ENCODE measurements around the gene GJB5. TPM values are rescaled to one million over a fixed set of nuclear protein-coding genes. Genes with fewer than 3 reads are reported as not detected.

The GJB5 gene
- polyA plus RNA-seq, 1 donor (not counting 4 experiments of a cell fraction or from before 2014, with no cell fraction given): 169 TPM

GRCh38 chr1:34753163-34753562 is 1.7 kb upstream of the GJB5 start:
- H3K27ac ChIP-seq (ENCODE audit: control insufficient read depth, insufficient read depth, low read length): peak overlapping the region; percentile 32
- H3K79me2 ChIP-seq (ENCODE audit: control insufficient read depth, insufficient read depth, low read length): peaks cover 32% of the 10 kb centered on the region
- H2AFZ ChIP-seq (ENCODE audit: control insufficient read depth, low read length): no peak overlapping the region
- peaks cover 5% of the 10 kb centered on the region for H3K9me3 ChIP-seq (ENCODE audit: control insufficient read depth, low read depth, low read length)
- H3K27me3 ChIP-seq (ENCODE audit: control insufficient read depth, extremely low read depth, insufficient read depth, low read length): no peaks in the 10 kb centered on the region
- peaks cover 14 to 20% of the 10 kb centered on the region in 2 experiments for H3K36me3 ChIP-seq (ENCODE audit: control insufficient read depth in 2 of 2, extremely low read depth in 1 of 2, insufficient read depth in 2 of 2, low read length in 2 of 2)
- DNase-seq (ENCODE audit: low read depth, low spot score): no peak
- no peaks in the 10 kb centered on the region for H4K20me1 ChIP-seq (ENCODE audit: control insufficient read depth, extremely low read depth, insufficient read depth, low read length)
- FAIRE-seq: peak; percentile 82
- peak overlapping the region in 1 of 3 experiments; percentile 24 for H3K4me3 ChIP-seq (ENCODE audit: control insufficient read depth in 2 of 3, extremely low read depth in 1 of 3, insufficient read depth in 2 of 3, low read depth in 1 of 3, low read length in 3 of 3)
- TF ChIP-seq EZH2 (IDR thresholded peaks at IDR 0.05; ENCODE audit: low read length) (no peak), CTCF (optimal IDR thresholded peaks at IDR 0.05 in 1 of 3, IDR thresholded peaks at IDR 0.05 in 1 of 3, conservative IDR thresholded peaks at IDR 0.05 in 1 of 3; ENCODE audit: extremely low read depth in 1 of 3, insufficient read depth in 2 of 3, low read length in 3 of 3) (peak in 1 of 3 experiments; percentile 21)
- peaks cover 41% of the 10 kb centered on the region for H3K4me1 ChIP-seq (ENCODE audit: control insufficient read depth, extremely low read depth, insufficient read depth, low read length)
- no peaks in the 10 kb centered on the region for H3K9me1 ChIP-seq (ENCODE audit: control insufficient read depth, extremely low read depth, insufficient read depth, low read length)
- H3K4me2 ChIP-seq (ENCODE audit: control insufficient read depth, extremely low read depth, insufficient read depth, low read depth, low read length): peak overlapping the region; percentile 94
- no peak overlapping the region for H3K9ac ChIP-seq (ENCODE audit: control insufficient read depth, extremely low read depth, insufficient read depth, low read length)
- dilution Hi-C loops (cut with MboI; ENCODE audit: extremely low pct_ligation_motif_present, low sequenced_read_pairs): no loop called here

- dilution Hi-C loops (cut with MboI; ENCODE audit: extremely low pct_ligation_motif_present, low sequenced_read_pairs): no loop called here
- H3K9ac ChIP-seq (ENCODE audit: control insufficient read depth, extremely low read depth, insufficient read depth, low read length): peak overlapping the region; percentile 96
Measured at GRCh38 chr1:34755961-34756360, 1.1 kb downstream of the GJB5 start.

More at GRCh38 chr1:34755961-34756360, 1.1 kb downstream of the GJB5 start:
- peaks cover 51% of the 10 kb centered on the region for H3K79me2 ChIP-seq (ENCODE audit: control insufficient read depth, insufficient read depth, low read length)
- TF ChIP-seq CTCF (optimal IDR thresholded peaks at IDR 0.05 in 1 of 3, IDR thresholded peaks at IDR 0.05 in 1 of 3, conservative IDR thresholded peaks at IDR 0.05 in 1 of 3; ENCODE audit: extremely low read depth in 1 of 3, insufficient read depth in 2 of 3, low read length in 3 of 3) (no peak), EZH2 (IDR thresholded peaks at IDR 0.05; ENCODE audit: low read length) (no peak)
- H3K36me3 ChIP-seq (ENCODE audit: control insufficient read depth in 2 of 2, extremely low read depth in 1 of 2, insufficient read depth in 2 of 2, low read length in 2 of 2): peaks cover 16 to 30% of the 10 kb centered on the region in 2 experiments
- H3K4me2 ChIP-seq (ENCODE audit: control insufficient read depth, extremely low read depth, insufficient read depth, low read depth, low read length): peak overlapping the region; percentile 97
- FAIRE-seq: peak; percentile 74
- peak overlapping the region; percentile 98 for H3K27ac ChIP-seq (ENCODE audit: control insufficient read depth, insufficient read depth, low read length)
- H3K4me3 ChIP-seq (ENCODE audit: control insufficient read depth in 2 of 3, extremely low read depth in 1 of 3, insufficient read depth in 2 of 3, low read depth in 1 of 3, low read length in 3 of 3): peak overlapping the region; percentile 49 to 94 (median 82)
- no peaks in the 10 kb centered on the region for H3K9me1 ChIP-seq (ENCODE audit: control insufficient read depth, extremely low read depth, insufficient read depth, low read length)
- peaks cover 5% of the 10 kb centered on the region for H3K9me3 ChIP-seq (ENCODE audit: control insufficient read depth, low read depth, low read length)
- DNase-seq (ENCODE audit: low read depth, low spot score): no peak
- H2AFZ ChIP-seq (ENCODE audit: control insufficient read depth, low read length): no peak overlapping the region
- H3K27me3 ChIP-seq (ENCODE audit: control insufficient read depth, extremely low read depth, insufficient read depth, low read length): no peaks in the 10 kb centered on the region
- no peaks in the 10 kb centered on the region for H4K20me1 ChIP-seq (ENCODE audit: control insufficient read depth, extremely low read depth, insufficient read depth, low read length)
- peaks cover 68% of the 10 kb centered on the region for H3K4me1 ChIP-seq (ENCODE audit: control insufficient read depth, extremely low read depth, insufficient read depth, low read length)

All from keratinocyte (primary cell).